ENCODE data around the gene DBP.

- TF ChIP-seq POLR2A (IDR thresholded peaks at IDR 0.05) (no peak), CTCF (IDR thresholded peaks at IDR 0.05) (no peak)
Measured at GRCh38 chr19:48603001-48603400, 34.2 kb downstream of the DBP start.
